Measurements from ENCODE around the gene GAA.

GAA gene

DNA sequence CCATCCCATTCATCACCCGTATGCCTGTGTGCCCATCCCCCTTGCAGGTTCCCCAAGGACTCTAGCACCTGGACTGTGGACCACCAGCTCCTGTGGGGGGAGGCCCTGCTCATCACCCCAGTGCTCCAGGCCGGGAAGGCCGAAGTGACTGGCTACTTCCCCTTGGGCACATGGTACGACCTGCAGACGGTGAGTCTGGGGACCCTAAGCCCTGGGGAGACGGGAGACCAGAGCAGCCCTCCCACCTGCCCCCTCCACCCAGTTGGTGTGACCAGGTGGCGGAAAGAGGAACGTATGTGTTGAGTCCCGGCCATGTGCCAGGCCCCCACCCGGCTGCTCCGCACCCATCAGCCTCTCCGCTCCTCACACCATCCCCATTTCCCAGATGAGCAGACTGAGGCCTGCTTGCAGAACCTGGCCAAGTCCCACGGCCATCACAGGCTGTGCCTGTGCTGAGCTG lies 15.6 kb downstream of the GAA start:
- TF ChIP-seq CTCF (conservative IDR thresholded peaks at IDR 0.05; ENCODE audit: control insufficient read depth, insufficient read depth, low read depth, low read length) = no peak
- no peak for DNase-seq (ENCODE audit: low read depth)
- no peak overlapping the region for H3K4me3 ChIP-seq (ENCODE audit: control insufficient read depth, low read depth, low read length)

GRCh38 chr17:80117491-80118401 lies 16.4 kb downstream of the GAA start:
- no peak for DNase-seq (ENCODE audit: low read depth)
- no peak for TF ChIP-seq CTCF (conservative IDR thresholded peaks at IDR 0.05; ENCODE audit: control insufficient read depth, insufficient read depth, low read depth, low read length)
- H3K4me3 ChIP-seq (ENCODE audit: control insufficient read depth, low read depth, low read length) = no peak overlapping the region

GRCh38 chr17:80118601-80119270 lies 17.4 kb downstream of the GAA start:
- H3K4me3 ChIP-seq (ENCODE audit: control insufficient read depth, low read depth, low read length) = no peak overlapping the region
- no peak for DNase-seq (ENCODE audit: low read depth)
- no peak for TF ChIP-seq CTCF (conservative IDR thresholded peaks at IDR 0.05; ENCODE audit: control insufficient read depth, insufficient read depth, low read depth, low read length)

GRCh38 chr17:80119271-80119791 lies 17.9 kb downstream of the GAA start:
- no peak overlapping the region for H3K4me3 ChIP-seq (ENCODE audit: control insufficient read depth, low read depth, low read length)

DNA sequence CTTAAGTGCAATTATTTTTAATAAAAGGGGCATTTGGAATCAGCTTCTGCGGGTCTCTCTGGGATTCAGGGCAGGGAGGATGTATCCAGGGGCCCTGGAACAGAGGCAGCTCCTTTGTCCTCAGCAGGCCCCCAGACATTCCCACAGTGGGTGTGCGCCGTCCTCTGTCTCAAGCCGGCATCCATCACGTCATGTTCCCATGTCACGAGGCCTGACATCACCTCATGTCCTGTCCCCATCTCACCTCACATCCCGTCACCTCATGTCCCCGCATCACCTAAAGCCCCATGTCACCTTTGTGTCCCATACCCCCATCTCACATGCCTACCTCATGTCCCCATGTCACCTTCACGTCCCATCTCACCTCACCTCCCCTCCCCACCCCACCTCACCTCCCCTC lies 18.5 kb downstream of the GAA start:
- DNase-seq (ENCODE audit: low read depth) = no peak

More at GRCh38 chr17:80119271-80119791, 17.9 kb downstream of the GAA start:
- DNase-seq (ENCODE audit: low read depth) = no peak
- TF ChIP-seq CTCF (conservative IDR thresholded peaks at IDR 0.05; ENCODE audit: control insufficient read depth, insufficient read depth, low read depth, low read length) = no peak

More for the DNA sequence above, 18.5 kb downstream of the GAA start:
- no peak overlapping the region for H3K4me3 ChIP-seq (ENCODE audit: control insufficient read depth, low read depth, low read length)
- no peak for TF ChIP-seq CTCF (conservative IDR thresholded peaks at IDR 0.05; ENCODE audit: control insufficient read depth, insufficient read depth, low read depth, low read length)

Measured in fibroblast of mammary gland (primary cell).